ENCODE data around the gene B4GALNT1. TPM values are rescaled to one million over a fixed set of nuclear protein-coding genes. Genes with fewer than 3 reads are reported as not detected.
"Not testable (repeated sequence)": the region's sequence is repeated elsewhere in the genome, so short reads cannot be mapped to it uniquely, and the experiment has no call there.

The B4GALNT1 gene
- total RNA-seq, 2 donors from 2014 or later = 1.5 to 3.6 TPM

DNA sequence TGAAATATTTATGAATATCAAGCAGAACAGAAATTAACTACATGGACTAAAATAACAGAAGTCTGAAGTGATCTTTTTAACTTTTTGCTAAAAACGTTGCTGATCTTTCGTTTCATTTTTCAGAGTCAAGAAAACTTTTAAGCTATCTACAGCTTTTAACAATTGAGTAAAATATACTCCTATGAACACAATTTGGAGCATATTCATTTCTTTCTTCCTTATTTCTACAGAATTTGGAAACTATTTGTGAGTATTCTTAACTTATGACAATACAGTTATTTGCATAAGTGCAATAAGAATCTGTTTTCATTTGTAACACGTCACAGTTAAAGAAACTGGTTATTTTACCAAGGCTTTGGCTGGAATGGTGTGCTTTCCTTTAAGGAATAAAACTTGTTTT lies 21.0 kb upstream of the B4GALNT1 start:
- Mint-ChIP-seq H3K27ac (no peak overlapping the region), H3K27me3 (peaks cover 0 to 10% of the 10 kb centered on the region in 2 donors), H3K4me1 (ENCODE audit: low read depth in 2 of 2) (no peaks in the 10 kb centered on the region), H3K36me3 (no peaks in the 10 kb centered on the region), H3K4me3 (no peak overlapping the region), H3K9me3 (no peaks in the 10 kb centered on the region)
- ATAC-seq (no peak), DNase-seq (ENCODE audit: low spot score) (no peak)

DNA sequence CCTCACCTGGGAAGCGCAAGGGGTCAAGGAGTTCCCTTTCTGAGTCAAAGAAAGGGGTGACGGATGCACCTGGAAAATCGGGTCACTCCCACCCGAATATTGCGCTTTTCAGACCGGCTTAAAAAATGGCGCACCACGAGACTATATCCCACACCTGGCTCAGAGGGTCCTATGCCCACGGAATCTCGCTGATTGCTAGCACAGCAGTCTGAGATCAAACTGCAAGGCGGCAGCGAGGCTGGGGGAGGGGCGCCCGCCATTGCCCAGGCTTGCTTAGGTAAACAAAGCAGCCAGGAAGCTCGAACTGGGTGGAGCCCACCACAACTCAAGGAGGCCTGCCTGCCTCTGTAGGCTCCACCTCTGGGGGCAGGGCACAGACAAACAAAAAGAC lies 13.7 kb upstream of the B4GALNT1 start:
- DNase-seq (ENCODE audit: low spot score); H3K4me3 Mint-ChIP-seq; H3K36me3 Mint-ChIP-seq; H3K9me3 Mint-ChIP-seq; H3K4me1 Mint-ChIP-seq (ENCODE audit: low read depth in 2 of 2); H3K27ac Mint-ChIP-seq; H3K27me3 Mint-ChIP-seq; ATAC-seq: not testable (repeated sequence)

DNA sequence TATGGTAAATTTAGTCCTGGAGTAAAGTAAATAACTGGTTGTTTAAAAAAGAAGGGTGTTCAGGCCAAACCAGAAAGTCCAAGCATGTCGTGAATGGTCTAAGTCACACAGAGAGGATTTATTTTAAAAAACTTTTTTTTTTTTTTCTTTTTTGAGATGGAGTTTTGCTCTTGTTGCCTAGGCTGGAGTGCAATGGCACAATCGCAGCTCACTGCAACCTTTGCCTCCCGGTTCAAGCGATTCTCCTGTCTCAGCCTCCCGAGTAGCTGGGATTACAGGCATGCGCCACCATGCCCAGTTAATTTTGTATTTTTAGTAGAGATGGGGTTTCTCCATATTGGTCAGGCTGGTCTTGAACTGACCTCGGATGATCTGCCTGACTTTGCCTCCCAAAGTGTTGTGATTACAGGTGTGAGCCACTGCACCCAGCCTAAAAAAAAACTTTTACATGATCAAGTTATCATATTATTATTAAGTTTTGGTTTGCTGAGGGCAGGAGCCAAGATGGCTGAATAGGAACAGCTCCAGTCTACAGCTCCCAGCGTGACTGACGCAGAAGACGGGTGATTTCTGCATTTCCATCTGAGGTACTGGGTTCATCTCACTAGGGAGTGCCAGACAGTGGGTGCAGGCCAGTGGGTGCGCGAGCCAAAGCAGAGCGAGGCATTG lies 13.1 kb upstream of the B4GALNT1 start:
- H3K27ac Mint-ChIP-seq; H3K9me3 Mint-ChIP-seq; H3K4me1 Mint-ChIP-seq (ENCODE audit: low read depth in 2 of 2); ATAC-seq; DNase-seq (ENCODE audit: low spot score); H3K36me3 Mint-ChIP-seq; H3K4me3 Mint-ChIP-seq: not testable (repeated sequence)
- peaks cover 0 to 11% of the 10 kb centered on the region in 2 donors for H3K27me3 Mint-ChIP-seq

DNA sequence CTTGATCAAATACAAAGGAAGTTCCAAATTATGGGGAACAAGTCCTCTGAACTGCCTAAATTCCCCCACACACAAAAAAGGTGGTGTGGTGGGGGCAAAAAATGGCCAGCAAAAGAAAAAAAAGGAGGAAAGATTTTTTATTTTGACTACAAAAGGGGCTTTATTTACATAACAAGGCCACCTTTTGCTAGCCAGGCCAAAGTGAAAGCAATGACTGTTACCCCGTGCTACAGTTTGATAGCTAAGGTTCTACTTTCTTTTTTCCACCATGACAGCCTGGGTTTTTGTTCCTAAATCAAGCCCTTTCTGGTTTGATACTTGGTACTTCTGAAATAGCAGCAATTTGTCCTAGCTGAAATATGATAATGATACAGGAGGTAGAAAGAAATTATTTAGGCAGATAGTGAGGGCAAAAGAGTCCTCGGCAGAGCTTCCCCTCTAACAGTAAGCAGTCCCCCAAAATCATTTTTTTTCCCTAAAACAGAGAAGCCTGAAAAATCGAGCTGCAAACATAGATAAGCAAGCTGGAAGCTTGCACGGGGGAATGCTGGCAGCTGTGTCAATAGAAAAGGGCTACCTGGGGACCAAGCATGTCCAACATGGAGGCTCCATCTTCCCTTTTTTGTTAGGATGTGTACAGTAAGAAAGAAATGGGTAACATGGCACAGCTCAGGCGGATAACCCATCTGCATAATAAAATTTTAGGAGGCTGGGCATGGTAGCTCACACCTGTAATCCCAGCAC lies 8.9 kb upstream of the B4GALNT1 start:
- Mint-ChIP-seq H3K36me3 (no peaks in the 10 kb centered on the region), H3K27me3 (peaks cover 0 to 17% of the 10 kb centered on the region in 2 donors), H3K4me1 (ENCODE audit: low read depth in 2 of 2) (no peaks in the 10 kb centered on the region), H3K4me3 (no peak overlapping the region), H3K27ac (no peak overlapping the region), H3K9me3 (no peaks in the 10 kb centered on the region)
- no peak for DNase-seq (ENCODE audit: low spot score)
- ATAC-seq = no peak

DNA sequence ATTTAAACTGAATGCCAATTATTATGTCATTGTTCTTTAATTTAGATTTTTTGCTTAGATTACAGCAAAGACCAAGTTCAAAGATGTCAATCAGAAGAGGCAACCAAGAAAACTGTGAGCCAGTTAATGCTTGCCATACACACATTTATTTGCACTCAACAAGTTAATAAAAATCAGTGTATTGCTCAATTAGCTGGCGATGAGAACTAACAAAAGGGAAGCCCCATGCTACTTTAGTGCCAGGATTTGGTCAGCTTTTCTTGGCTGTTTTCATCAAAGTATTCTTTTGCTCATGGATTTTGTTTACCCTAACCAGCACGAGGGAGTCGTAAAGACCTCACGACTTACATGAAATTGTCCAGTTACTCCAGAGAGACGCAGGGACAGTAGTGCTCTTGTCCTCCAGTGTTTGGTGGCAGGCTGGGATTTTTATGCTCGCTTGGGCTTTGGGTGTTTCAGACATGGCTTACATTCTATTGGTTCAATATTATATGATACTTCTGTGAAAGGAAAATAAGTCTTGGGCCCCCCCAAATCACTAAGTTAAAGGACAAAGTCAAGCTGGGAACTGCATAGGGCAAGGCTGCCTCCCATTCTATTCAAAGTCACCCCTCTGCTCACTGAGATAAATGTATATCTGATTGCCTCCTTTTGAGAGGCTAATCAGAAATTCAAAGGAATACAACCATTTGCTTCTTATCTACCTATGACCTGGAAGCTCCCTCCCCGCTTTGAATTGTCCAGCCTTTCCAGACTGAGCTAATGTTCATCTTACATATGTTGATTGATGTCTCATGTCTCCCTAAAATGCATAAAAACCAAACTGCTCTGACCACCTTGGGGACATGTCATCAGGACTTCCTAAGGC lies 7.4 kb upstream of the B4GALNT1 start:
- Mint-ChIP-seq H3K4me1 (ENCODE audit: low read depth in 2 of 2) (no peaks in the 10 kb centered on the region), H3K27ac (no peak overlapping the region), H3K4me3 (no peak overlapping the region), H3K27me3 (peaks cover 0 to 17% of the 10 kb centered on the region in 2 donors), H3K9me3 (no peaks in the 10 kb centered on the region), H3K36me3 (no peaks in the 10 kb centered on the region)
- ATAC-seq (no peak), DNase-seq (ENCODE audit: low spot score) (no peak)

DNA sequence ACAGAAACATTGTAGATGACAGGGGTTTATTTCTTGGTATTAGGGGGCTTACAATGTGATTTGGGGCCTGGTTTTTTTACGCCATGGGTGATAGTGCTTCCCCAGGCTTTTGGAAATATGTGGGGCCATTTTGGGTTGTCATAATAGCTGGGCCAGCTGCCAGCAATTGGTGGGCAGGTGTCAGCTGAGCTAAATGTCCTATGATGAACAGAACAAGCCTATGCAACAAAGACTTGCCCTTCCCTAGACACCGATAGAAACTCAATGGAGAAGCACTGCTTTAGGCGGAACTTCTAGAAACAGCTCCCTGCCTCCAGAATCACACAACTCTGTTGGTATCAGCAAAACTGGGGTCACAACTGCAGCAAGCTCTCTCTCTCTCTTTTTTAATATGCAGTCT lies 5.1 kb upstream of the B4GALNT1 start:
- no peaks in the 10 kb centered on the region for H3K9me3 Mint-ChIP-seq

DNA sequence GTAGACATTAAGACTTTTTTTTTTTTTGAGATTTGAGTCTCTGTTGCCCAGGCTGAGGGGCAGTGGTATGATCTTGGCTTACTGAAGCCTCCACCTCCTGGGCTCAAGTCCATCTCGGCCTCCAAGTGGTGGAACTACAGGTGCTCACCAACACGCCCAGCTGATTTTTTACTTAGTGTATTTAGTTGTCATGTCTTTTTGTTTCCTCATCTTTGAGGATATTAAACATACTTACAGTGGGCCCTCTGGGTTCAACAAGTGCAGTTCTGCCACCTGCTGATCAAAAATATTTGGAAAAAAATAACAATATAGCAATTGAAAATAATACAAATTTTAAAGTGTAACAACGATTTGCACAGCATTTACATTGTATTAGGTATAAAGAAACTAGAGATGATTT lies 4.4 kb upstream of the B4GALNT1 start:
- Mint-ChIP-seq H3K36me3 (no peaks in the 10 kb centered on the region), H3K27ac (no peak overlapping the region), H3K9me3 (no peaks in the 10 kb centered on the region), H3K27me3 (peaks cover 2 to 23% of the 10 kb centered on the region in 2 donors), H3K4me3 (no peak overlapping the region), H3K4me1 (ENCODE audit: low read depth in 2 of 2) (peaks cover 5 to 6% of the 10 kb centered on the region in 2 donors)
- ATAC-seq (no peak), DNase-seq (ENCODE audit: low spot score) (no peak)

More for the DNA sequence above, 5.1 kb upstream of the B4GALNT1 start:
- Mint-ChIP-seq H3K4me3 (no peak overlapping the region), H3K4me1 (ENCODE audit: low read depth in 2 of 2) (peaks cover 5% of the 10 kb centered on the region in 2 donors), H3K36me3 (no peaks in the 10 kb centered on the region), H3K27me3 (peaks cover 0 to 23% of the 10 kb centered on the region in 2 donors), H3K27ac (no peak overlapping the region)
- DNase-seq (ENCODE audit: low spot score) = no peak
- ATAC-seq = no peak

DNA sequence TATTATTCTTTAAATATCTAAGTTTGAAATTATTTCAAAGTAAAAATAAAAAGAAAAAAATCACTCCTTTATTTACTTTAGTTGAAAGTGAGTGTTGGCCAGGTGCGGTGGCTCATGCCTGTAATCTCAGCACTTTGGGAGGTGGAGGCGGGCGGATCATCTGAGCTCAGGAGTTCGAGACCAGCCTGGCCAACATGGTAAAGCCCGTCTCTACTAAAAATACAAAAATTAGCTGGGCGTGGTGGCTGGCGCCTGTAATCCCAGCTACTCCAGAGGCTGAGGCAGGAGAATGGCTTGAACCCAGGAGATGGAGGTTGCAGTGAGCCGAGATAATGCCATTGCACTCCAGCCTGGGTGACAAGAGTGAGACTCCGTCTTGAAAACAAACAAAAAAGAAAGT lies 3.7 kb upstream of the B4GALNT1 start:
- peaks cover 7 to 22% of the 10 kb centered on the region in 2 donors for H3K27me3 Mint-ChIP-seq
- H3K27ac Mint-ChIP-seq; H3K9me3 Mint-ChIP-seq; DNase-seq (ENCODE audit: low spot score); ATAC-seq; H3K4me1 Mint-ChIP-seq (ENCODE audit: low read depth in 2 of 2); H3K36me3 Mint-ChIP-seq; H3K4me3 Mint-ChIP-seq: not testable (repeated sequence)

DNA sequence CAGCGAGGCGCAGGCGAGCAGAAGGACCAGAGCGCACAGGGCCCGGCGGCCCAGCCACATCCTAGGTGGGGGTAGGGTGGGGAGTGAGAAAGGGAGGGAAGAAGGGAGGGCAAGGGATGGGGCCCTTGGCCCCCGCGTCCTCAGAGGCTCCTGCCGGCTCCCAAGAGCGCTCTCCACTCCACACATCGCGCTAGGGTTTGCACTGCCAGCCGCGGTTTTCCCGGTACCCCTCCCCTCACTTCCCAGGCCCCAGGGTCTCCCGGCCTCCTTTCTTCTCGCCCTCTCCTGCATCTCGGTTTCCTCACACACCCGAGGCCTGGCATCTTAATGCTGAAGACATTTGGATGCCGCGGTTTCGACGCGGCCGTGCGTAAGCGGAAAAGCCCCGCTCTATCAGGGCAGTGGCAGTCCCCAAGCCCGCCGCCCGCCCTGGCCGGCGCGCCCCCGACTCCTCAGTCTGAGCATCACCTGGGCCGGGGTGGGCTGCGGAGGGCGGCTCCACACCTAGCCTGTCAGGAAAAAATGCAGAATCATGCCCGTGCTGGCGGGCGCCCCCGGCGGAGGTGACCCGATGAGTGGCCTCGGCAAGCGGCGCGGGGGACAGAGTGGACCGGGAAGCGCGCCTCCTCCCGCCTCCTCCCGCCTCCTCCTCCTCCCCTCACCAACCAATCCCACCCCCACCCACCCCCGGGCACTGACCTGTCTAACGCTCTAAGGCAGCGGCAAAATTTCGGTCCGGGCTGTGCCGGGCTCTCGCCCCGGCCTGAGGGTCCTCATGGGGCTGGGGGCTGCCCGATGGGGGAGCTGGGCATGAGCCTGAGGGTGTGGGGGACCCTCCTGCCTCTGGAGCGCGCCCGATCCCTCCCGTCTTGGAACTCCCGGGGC lies 686 bp downstream of the B4GALNT1 start:
- ATAC-seq (peak; percentile 35 to 50), DNase-seq (ENCODE audit: low spot score) (no peak)
- H3K4me1 Mint-ChIP-seq (ENCODE audit: low read depth in 2 of 2) = peaks cover 9 to 14% of the 10 kb centered on the region in 2 donors
- H3K27ac Mint-ChIP-seq = no peak overlapping the region
- H3K4me3 Mint-ChIP-seq = peak overlapping the region; percentile 75
- peaks cover 21 to 30% of the 10 kb centered on the region in 2 donors for H3K27me3 Mint-ChIP-seq
- no peaks in the 10 kb centered on the region for H3K36me3 Mint-ChIP-seq
- H3K9me3 Mint-ChIP-seq = no peaks in the 10 kb centered on the region

DNA sequence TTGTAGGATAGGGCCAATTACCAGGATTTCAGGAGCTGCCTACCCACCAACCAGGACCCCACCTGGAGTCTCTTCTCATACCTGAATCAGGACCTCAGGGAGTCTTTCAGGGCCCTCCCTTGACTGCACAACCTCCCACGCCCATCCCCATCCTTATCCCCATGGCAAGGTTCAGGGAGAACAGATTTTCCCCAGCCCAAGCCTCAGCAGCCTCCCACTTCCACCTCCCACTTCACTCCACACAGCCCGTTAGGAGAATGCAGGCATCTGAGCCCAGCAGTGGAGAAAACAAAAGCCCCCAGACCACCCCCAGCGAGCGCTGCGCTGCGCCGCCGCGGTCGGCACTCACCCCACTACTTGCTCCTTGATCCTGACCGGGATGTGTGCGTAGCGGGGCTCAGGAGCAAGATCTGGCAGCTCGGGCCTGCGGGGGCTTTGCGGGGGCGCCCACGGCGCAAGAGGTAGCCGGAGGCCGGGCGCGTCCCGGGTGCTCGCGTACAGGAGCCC lies 1.4 kb downstream of the B4GALNT1 start:
- H3K36me3 Mint-ChIP-seq = no peaks in the 10 kb centered on the region
- peak overlapping the region; percentile 38 for H3K4me3 Mint-ChIP-seq
- DNase-seq (ENCODE audit: low spot score) (no peak), ATAC-seq (no peak)
- peaks cover 27 to 36% of the 10 kb centered on the region in 2 donors for H3K27me3 Mint-ChIP-seq
- no peak overlapping the region for H3K27ac Mint-ChIP-seq
- H3K9me3 Mint-ChIP-seq = no peaks in the 10 kb centered on the region
- H3K4me1 Mint-ChIP-seq (ENCODE audit: low read depth in 2 of 2) = peaks cover 9 to 14% of the 10 kb centered on the region in 2 donors

DNA sequence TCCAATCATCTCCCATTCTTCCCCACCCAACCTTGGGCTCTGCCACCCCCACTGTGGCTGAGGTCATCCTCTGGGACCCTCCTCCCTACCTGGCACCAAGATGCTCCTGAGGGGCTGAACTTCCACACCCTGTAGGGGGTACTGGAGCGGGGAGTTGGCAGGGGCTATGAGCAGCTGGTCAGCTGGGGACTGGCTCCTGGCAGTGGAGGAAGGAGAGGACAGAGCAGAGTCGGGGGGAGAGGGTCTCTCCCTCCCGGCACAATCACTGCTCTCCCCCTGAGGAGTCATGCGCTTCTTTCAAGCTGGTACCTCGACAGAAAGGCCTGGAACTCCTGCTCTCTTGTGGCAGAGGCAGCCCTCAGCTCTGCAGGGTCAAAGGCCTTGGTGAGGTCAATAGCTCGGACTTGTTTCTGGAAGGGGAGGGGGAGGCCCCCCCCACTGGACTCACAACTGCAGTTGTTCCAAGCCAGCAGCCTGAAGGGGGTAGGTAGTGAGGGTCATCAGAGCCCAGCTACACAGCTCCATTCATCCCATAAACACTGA lies 2.0 kb downstream of the B4GALNT1 start:
- Mint-ChIP-seq H3K36me3 (no peaks in the 10 kb centered on the region), H3K27ac (no peak overlapping the region), H3K4me3 (peak overlapping the region; percentile 38), H3K27me3 (peaks cover 31 to 41% of the 10 kb centered on the region in 2 donors), H3K4me1 (ENCODE audit: low read depth in 2 of 2) (peaks cover 9 to 14% of the 10 kb centered on the region in 2 donors), H3K9me3 (no peaks in the 10 kb centered on the region)
- no peak for ATAC-seq
- no peak for DNase-seq (ENCODE audit: low spot score)

DNA sequence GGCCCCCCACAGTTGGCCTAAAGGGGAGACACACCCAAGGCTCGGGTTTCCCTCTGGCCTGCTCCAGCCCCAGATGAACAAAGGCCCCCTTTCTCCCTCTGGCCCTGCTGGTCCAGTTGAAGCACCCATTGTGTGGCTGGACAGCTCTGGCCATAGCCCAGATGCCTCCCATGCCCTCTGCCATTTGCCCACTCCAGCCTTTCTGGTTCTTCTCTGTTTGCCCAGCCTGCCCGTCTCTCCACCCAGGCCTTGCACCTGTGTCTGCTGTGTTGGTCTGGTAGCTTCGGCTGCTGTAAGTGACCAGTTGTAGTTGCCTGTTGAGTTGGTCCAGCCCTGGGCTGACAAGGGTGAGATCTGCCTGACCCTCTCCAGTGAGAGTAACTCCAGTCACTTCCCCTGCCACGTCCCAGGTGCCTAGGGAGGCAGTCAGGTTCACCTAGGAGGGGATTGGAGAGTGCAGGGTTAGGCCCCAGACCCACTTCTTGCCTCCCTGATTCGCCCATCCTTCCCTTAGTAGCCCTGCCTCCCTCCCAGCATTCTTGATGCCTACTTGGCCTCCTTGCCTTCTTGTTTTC lies 3.0 kb downstream of the B4GALNT1 start:
- DNase-seq (ENCODE audit: low spot score) (no peak), ATAC-seq (no peak)
- peaks cover 9 to 14% of the 10 kb centered on the region in 2 donors for H3K4me1 Mint-ChIP-seq (ENCODE audit: low read depth in 2 of 2)
- peaks cover 41 to 49% of the 10 kb centered on the region in 2 donors for H3K27me3 Mint-ChIP-seq
- no peak overlapping the region for H3K27ac Mint-ChIP-seq
- no peak overlapping the region for H3K4me3 Mint-ChIP-seq
- no peaks in the 10 kb centered on the region for H3K36me3 Mint-ChIP-seq
- no peaks in the 10 kb centered on the region for H3K9me3 Mint-ChIP-seq

Measured in natural killer cell treated with Interleukin-12 subunit alpha and Interleukin-12 subunit beta and Interleukin-15 and Interleukin-18, amount 100 ng/mL, for 72 hours (primary cell).